HFF-Myc (cell line): Measurements from ENCODE around the gene JMJD4.

ENCODE experiments used
- DNase-seq: peaks from one replicate; pipeline ENCODE4 v3.0.0-alpha.2; 2011; ENCODE audit warnings: low read depth; ENCODE audit errors: extremely low read depth
- H3K4me3 ChIP-seq: replicated peaks from 2 replicates; pipeline ENCODE4 v1.5.1; 2011; ENCODE audit warnings: low read depth, mild to moderate bottlenecking, control low read depth, low read length
- TF ChIP-seq, protein P1 (sequence below): IDR thresholded peaks from 2 replicates; pipeline ENCODE4 v1.5.1; 2012; ENCODE audit warnings: mild to moderate bottlenecking, low read depth, low read length, control low read depth; ENCODE audit errors: missing control alignments

Gene JMJD4

GRCh38 chr1:227745568-227746265, 10.6 kb upstream of the JMJD4 start:
- no peak for DNase-seq

DNA sequence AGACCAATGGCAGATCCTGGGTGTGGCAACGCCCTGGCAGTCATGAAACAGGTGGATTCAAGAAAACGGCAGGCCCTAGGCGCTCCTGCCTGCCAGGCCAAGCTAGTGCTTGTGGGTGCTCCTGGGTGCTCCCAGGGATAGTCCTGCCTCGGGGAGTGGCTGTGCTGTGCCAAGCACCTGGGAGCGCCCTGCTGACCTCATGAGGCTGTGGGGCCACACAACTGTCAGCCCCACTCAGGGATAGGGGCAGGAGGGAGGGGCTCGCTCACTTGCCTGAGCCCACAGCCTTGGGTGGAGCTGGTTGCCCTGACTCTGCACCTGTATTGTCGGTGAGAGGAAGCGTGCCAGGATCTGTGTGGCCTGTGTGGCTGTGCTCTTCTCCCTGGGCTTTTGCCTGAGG, 9.6 kb upstream of the JMJD4 start:
- no peak overlapping the region for H3K4me3 ChIP-seq
- no peak for DNase-seq
- TF ChIP-seq, protein P1, sequence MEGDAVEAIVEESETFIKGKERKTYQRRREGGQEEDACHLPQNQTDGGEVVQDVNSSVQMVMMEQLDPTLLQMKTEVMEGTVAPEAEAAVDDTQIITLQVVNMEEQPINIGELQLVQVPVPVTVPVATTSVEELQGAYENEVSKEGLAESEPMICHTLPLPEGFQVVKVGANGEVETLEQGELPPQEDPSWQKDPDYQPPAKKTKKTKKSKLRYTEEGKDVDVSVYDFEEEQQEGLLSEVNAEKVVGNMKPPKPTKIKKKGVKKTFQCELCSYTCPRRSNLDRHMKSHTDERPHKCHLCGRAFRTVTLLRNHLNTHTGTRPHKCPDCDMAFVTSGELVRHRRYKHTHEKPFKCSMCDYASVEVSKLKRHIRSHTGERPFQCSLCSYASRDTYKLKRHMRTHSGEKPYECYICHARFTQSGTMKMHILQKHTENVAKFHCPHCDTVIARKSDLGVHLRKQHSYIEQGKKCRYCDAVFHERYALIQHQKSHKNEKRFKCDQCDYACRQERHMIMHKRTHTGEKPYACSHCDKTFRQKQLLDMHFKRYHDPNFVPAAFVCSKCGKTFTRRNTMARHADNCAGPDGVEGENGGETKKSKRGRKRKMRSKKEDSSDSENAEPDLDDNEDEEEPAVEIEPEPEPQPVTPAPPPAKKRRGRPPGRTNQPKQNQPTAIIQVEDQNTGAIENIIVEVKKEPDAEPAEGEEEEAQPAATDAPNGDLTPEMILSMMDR, result no peak

More at GRCh38 chr1:227745568-227746265, 10.6 kb upstream of the JMJD4 start:
- TF ChIP-seq, protein P1, result no peak
- H3K4me3 ChIP-seq, result no peak overlapping the region

GRCh38 chr1:227742738-227743715, 7.9 kb upstream of the JMJD4 start:
- TF ChIP-seq, protein P1, result no peak
- no peak overlapping the region for H3K4me3 ChIP-seq
- no peak for DNase-seq

GRCh38 chr1:227741166-227741870, 6.2 kb upstream of the JMJD4 start:
- no peak overlapping the region for H3K4me3 ChIP-seq
- TF ChIP-seq, protein P1, result no peak

GRCh38 chr1:227740401-227740960, 5.4 kb upstream of the JMJD4 start:
- no peak overlapping the region for H3K4me3 ChIP-seq
- DNase-seq, result no peak
- TF ChIP-seq, protein P1, result no peak

More at GRCh38 chr1:227741166-227741870, 6.2 kb upstream of the JMJD4 start:
- DNase-seq, result no peak

DNA sequence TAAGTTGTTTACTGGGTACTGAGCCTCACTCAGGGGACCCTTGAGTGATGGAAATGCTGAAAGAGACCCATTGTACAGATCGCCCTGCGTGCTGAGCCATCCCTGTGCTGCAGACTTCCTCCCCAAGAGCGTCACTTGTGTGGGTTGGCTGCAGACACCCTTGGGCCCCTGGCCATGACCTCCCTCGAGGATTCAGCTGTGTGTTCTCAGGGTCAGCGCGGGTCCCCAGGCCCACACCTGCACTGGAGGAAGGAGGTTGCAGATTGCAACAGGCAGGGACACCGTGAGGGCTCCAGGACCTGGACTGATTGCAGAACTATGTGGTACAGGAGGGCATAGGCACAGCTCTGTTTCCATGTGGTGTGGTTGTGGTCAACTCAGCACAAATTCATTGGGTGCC, 4.5 kb upstream of the JMJD4 start:
- no peak for DNase-seq
- TF ChIP-seq, protein P1, result no peak

More for the DNA sequence above, 4.5 kb upstream of the JMJD4 start:
- no peak overlapping the region for H3K4me3 ChIP-seq
